Skin epidermis (tissue), 12 donors: Measurements from ENCODE around the gene AGAP5.
"Not testable (repeated sequence)": the region's sequence is repeated elsewhere in the genome, so short reads cannot be mapped to it uniquely, and the experiment has no call there.

Source experiments
- H3K27ac ChIP-seq, 21 experiments: fragments of 200-600 bp; sonication (generic) in 11 of 21; one replicate each; pipeline ENCODE4 v1.5.0; 2020; ENCODE audit warnings: mild to moderate bottlenecking in 3 of 21, inconsistent platforms in 2 of 21, moderate library complexity in 2 of 21
- H3K4me3 ChIP-seq, 7 experiments: fragments of 200-600 bp; sonication (generic) in 2 of 7; one replicate each; pipeline ENCODE4 v1.5.0; 2020; ENCODE audit warnings: inconsistent platforms in 2 of 7, mild to moderate bottlenecking in 2 of 7, moderate library complexity in 1 of 7

AGAP5 gene

GRCh38 chr10:73697675-73698159 lies at the start of gene AGAP5:
AGAP5 (minus strand) TSS chr10:73698109; CDS start chr10:73697755, 354 bp downstream.
- not testable (repeated sequence) for H3K4me3 ChIP-seq, H3K27ac ChIP-seq

- no peak overlapping the region for H3K4me3 ChIP-seq
- no peak overlapping the region for H3K27ac ChIP-seq
Observed at GRCh38 chr10:73746721-73747120, 48.8 kb upstream of the AGAP5 start.

- Histone ChIP-seq H3K4me3 (peak overlapping the region; percentile 68 to 98 (median 86)), H3K27ac (peak overlapping the region; percentile 58 to 96 (median 90))
Observed at GRCh38 chr10:73744664-73744975, 46.7 kb upstream of the AGAP5 start.

GRCh38 chr10:73743905-73744663 lies 46.2 kb upstream of the AGAP5 start, which contains the start of gene SEC24C:
SEC24C (plus strand) TSS chr10:73744372; CDS start chr10:73746833, 2,461 bp downstream.
- Histone ChIP-seq H3K4me3 (peak within 1 kb of the TSS; percentile 68 to 98 (median 86)), H3K27ac (peak within 1 kb of the TSS; percentile 58 to 96 (median 90))

GRCh38 chr10:73743327-73743904 lies 45.5 kb upstream of the AGAP5 start:
- H3K4me3 ChIP-seq: peak overlapping the region; percentile 68 to 98 (median 86)
- H3K27ac ChIP-seq: peak overlapping the region; percentile 58 to 96 (median 90)

- Histone ChIP-seq H3K27ac (no peak overlapping the region), H3K4me3 (no peak overlapping the region)
Observed at GRCh38 chr10:73742454-73742734, 44.5 kb upstream of the AGAP5 start.

- H3K27ac ChIP-seq: not testable (repeated sequence)
Observed at GRCh38 chr10:73740501-73741254, 42.8 kb upstream of the AGAP5 start.

GRCh38 chr10:73734796-73735305 lies 36.9 kb upstream of the AGAP5 start:
- Histone ChIP-seq H3K27ac (peak overlapping the region in 1 of 21 experiments; percentile 43), H3K4me3 (no peak overlapping the region)

More at GRCh38 chr10:73740501-73741254, 42.8 kb upstream of the AGAP5 start:
- not testable (repeated sequence) for H3K4me3 ChIP-seq

- Histone ChIP-seq H3K27ac (no peak overlapping the region), H3K4me3 (no peak overlapping the region)
Observed at GRCh38 chr10:73734028-73734720, 36.3 kb upstream of the AGAP5 start.

- Histone ChIP-seq H3K4me3 (no peak overlapping the region), H3K27ac (no peak overlapping the region)
Observed at GRCh38 chr10:73732931-73733623, 35.2 kb upstream of the AGAP5 start.

- H3K27ac ChIP-seq: no peak overlapping the region
- H3K4me3 ChIP-seq: no peak overlapping the region
Observed at GRCh38 chr10:73732426-73732825, 34.5 kb upstream of the AGAP5 start.

GRCh38 chr10:73731588-73732375 lies 33.9 kb upstream of the AGAP5 start:
- Histone ChIP-seq H3K27ac (peak overlapping the region in 2 of 21 experiments; percentile 81 to 89), H3K4me3 (peak overlapping the region in 2 of 7 experiments; percentile 54 to 56)

GRCh38 chr10:73730153-73730906 lies 32.4 kb upstream of the AGAP5 start:
- Histone ChIP-seq H3K27ac (peak overlapping the region; percentile 75 to 94 (median 89)), H3K4me3 (peak overlapping the region; percentile 54 to 90 (median 72))

GRCh38 chr10:73729781-73730152 lies 31.9 kb upstream of the AGAP5 start:
- Histone ChIP-seq H3K27ac (peak overlapping the region; percentile 75 to 94 (median 89)), H3K4me3 (peak overlapping the region; percentile 54 to 90 (median 72))

GRCh38 chr10:73723516-73723915 lies 25.6 kb upstream of the AGAP5 start:
- Histone ChIP-seq H3K27ac (no peak overlapping the region), H3K4me3 (no peak overlapping the region)

GRCh38 chr10:73720561-73720960 lies 22.7 kb upstream of the AGAP5 start:
- peak overlapping the region in 4 of 21 experiments; percentile 14 to 49 (median 26) for H3K27ac ChIP-seq
- not testable (repeated sequence) for H3K4me3 ChIP-seq

GRCh38 chr10:73717556-73717955 lies 19.6 kb upstream of the AGAP5 start:
- Histone ChIP-seq H3K4me3 (no peak overlapping the region), H3K27ac (peak overlapping the region in 2 of 21 experiments; percentile 14 to 31)

GRCh38 chr10:73716251-73716650 lies 18.3 kb upstream of the AGAP5 start:
- Histone ChIP-seq H3K4me3 (no peak overlapping the region), H3K27ac (peak overlapping the region in 1 of 21 experiments; percentile 1)
